ENCODE results near the gene GSG1L. TPM values are rescaled to one million over a fixed set of nuclear protein-coding genes. Genes with fewer than 3 reads are reported as not detected.

Gene GSG1L
- total RNA-seq, 1 experiment from 2014 or later, result not detected

DNA sequence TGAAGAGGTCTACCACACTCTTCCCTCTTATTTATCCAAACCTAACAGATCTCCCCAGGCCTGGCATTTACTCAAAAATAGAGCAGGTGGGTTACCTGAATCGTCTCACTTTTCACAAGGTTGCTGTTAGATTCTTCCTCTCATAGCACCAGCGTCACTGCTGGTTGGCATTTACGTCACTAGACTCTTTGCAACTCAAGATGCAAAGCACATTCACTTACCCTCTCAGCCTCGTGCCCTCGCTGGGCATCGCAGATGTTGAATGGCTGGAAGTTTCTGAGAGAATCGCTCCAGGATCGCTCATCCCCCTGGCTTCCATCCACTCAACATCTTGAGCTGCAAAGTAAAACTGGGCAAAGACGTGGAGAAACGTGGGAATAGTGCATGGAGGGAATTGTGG lies 21.9 kb downstream of the GSG1L start:
- H3K36me3 Mint-ChIP-seq (ENCODE audit: insufficient read depth, unreplicated experiment), result no peaks in the 10 kb centered on the region
- H3K4me3 Mint-ChIP-seq (ENCODE audit: low read depth, unreplicated experiment), result no peak overlapping the region
- no peak for DNase-seq
- H3K27me3 Mint-ChIP-seq (ENCODE audit: unreplicated experiment), result peaks cover 56% of the 10 kb centered on the region
- no TSS peak for BruUV-seq (replicated peaks)
- no peak overlapping the region for H3K27ac Mint-ChIP-seq (ENCODE audit: unreplicated experiment)
- no peaks in the 10 kb centered on the region for H3K9me3 Mint-ChIP-seq (ENCODE audit: low read depth, unreplicated experiment)
- H3K4me1 Mint-ChIP-seq (ENCODE audit: low read depth, unreplicated experiment), result no peaks in the 10 kb centered on the region
- intact Hi-C loops (cut with micrococcal nuclease; ENCODE audit: unreplicated experiment), result no loop called here
- CTCF ChIA-PET, result no interaction called here
- TF ChIP-seq CTCF (IDR thresholded peaks at IDR 0.05; ENCODE audit: unreplicated experiment), result no peak

- no peak for TF ChIP-seq CTCF (IDR thresholded peaks at IDR 0.05; ENCODE audit: unreplicated experiment)
- H3K27ac Mint-ChIP-seq (ENCODE audit: unreplicated experiment), result no peak overlapping the region
- no peaks in the 10 kb centered on the region for H3K36me3 Mint-ChIP-seq (ENCODE audit: insufficient read depth, unreplicated experiment)
- CTCF ChIA-PET, result no interaction called here
- DNase-seq, result no peak
- no TSS peak for BruUV-seq (replicated peaks)
- peaks cover 66% of the 10 kb centered on the region for H3K27me3 Mint-ChIP-seq (ENCODE audit: unreplicated experiment)
- no peak overlapping the region for H3K4me3 Mint-ChIP-seq (ENCODE audit: low read depth, unreplicated experiment)
- intact Hi-C loops (cut with micrococcal nuclease; ENCODE audit: unreplicated experiment), result no loop called here
- H3K4me1 Mint-ChIP-seq (ENCODE audit: low read depth, unreplicated experiment), result no peaks in the 10 kb centered on the region
- H3K9me3 Mint-ChIP-seq (ENCODE audit: low read depth, unreplicated experiment), result no peaks in the 10 kb centered on the region
These were observed 23.5 kb downstream of the GSG1L start for GRCh38 chr16:28040039-28040438.

GRCh38 chr16:28039493-28039892 lies 24.0 kb downstream of the GSG1L start:
- no peaks in the 10 kb centered on the region for H3K9me3 Mint-ChIP-seq (ENCODE audit: low read depth, unreplicated experiment)
- intact Hi-C loops (cut with micrococcal nuclease; ENCODE audit: unreplicated experiment), result no loop called here
- no peak for DNase-seq
- peaks cover 66% of the 10 kb centered on the region for H3K27me3 Mint-ChIP-seq (ENCODE audit: unreplicated experiment)
- H3K4me1 Mint-ChIP-seq (ENCODE audit: low read depth, unreplicated experiment), result no peaks in the 10 kb centered on the region
- no peak overlapping the region for H3K27ac Mint-ChIP-seq (ENCODE audit: unreplicated experiment)
- no peak for TF ChIP-seq CTCF (IDR thresholded peaks at IDR 0.05; ENCODE audit: unreplicated experiment)
- no peak overlapping the region for H3K4me3 Mint-ChIP-seq (ENCODE audit: low read depth, unreplicated experiment)
- no TSS peak for BruUV-seq (replicated peaks)
- H3K36me3 Mint-ChIP-seq (ENCODE audit: insufficient read depth, unreplicated experiment), result no peaks in the 10 kb centered on the region
- CTCF ChIA-PET, result no interaction called here

DNA sequence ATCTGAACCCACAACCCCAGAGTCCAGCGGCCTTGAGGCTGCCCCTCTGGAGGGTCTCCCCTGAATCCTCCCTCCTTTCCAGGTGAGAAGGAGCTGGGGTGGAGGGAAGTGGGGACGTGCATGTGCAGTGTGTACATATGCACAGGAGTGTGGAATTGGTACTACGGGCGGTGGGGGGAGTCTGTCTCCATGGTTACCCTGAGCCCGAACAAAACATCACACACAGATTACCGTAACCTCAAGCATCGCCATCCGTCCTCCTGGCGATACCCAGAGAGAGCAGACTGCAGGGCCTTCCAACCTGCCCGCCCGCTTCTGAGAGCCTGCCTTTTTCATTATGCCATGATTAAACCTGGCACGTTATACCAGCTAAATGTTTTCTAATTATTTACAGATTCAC lies 25.1 kb downstream of the GSG1L start:
- BruUV-seq (replicated peaks), result no TSS peak
- Mint-ChIP-seq H3K27me3 (ENCODE audit: unreplicated experiment) (peaks cover 67% of the 10 kb centered on the region), H3K9me3 (ENCODE audit: low read depth, unreplicated experiment) (no peaks in the 10 kb centered on the region), H3K27ac (ENCODE audit: unreplicated experiment) (no peak overlapping the region), H3K4me1 (ENCODE audit: low read depth, unreplicated experiment) (no peaks in the 10 kb centered on the region), H3K4me3 (ENCODE audit: low read depth, unreplicated experiment) (no peak overlapping the region), H3K36me3 (ENCODE audit: insufficient read depth, unreplicated experiment) (no peaks in the 10 kb centered on the region)
- CTCF ChIA-PET, result no interaction called here
- intact Hi-C loops (cut with micrococcal nuclease; ENCODE audit: unreplicated experiment), result no loop called here
- no peak for DNase-seq
- TF ChIP-seq CTCF (IDR thresholded peaks at IDR 0.05; ENCODE audit: unreplicated experiment), result no peak
